Measurements from ENCODE around the gene DHRS7B.

The DHRS7B gene

DNA sequence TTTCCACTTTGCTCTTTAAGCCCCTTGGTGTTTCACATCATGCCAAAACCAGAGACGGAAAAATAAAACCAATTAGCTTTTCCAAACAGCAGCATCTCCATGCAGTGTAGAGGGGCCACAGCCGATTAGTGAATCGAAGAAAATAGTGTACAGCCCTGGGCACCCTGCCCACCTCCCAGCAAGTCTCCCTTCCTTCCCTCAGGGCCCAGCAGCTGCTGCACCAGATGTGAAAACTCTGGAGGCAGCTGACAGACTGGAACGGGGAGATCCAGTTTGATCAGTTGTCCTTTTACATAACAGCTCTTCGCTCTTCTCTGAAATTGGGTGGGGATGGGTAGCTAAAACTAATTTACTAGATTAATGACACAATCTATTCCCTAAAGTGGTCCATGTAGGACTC lies 67.9 kb downstream of the DHRS7B start:
- Mint-ChIP-seq H3K9me3 (no peaks in the 10 kb centered on the region), H3K4me1 (peaks cover 13% of the 10 kb centered on the region), H3K36me3 (peaks cover 49% of the 10 kb centered on the region), H3K27ac (peak overlapping the region; percentile 39), H3K27me3 (no peaks in the 10 kb centered on the region), H3K4me3 (no peak overlapping the region)
- no peak for ATAC-seq

DNA sequence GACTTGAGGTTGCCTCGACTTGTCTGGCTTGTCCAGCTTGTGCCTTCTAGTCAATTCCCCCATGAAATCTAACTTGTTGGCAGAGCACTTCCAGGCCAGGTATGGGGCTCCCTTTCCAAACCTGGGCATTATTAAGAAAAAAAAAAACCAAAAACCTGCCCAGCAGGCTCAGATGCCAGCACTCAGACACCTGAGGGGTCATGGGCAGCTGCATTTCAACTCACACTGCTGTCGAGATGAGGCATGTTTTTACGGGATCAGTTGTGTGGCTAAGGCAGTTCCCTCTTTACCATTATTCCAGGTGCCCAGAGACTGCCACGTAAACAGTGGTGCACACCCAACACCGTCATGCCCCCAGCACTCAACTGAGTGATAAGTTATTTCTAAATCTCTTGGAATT lies 69.4 kb downstream of the DHRS7B start:
- no peaks in the 10 kb centered on the region for H3K27me3 Mint-ChIP-seq
- ATAC-seq, result no peak
- H3K4me1 Mint-ChIP-seq, result peaks cover 28% of the 10 kb centered on the region
- H3K27ac Mint-ChIP-seq, result no peak overlapping the region
- peaks cover 38% of the 10 kb centered on the region for H3K36me3 Mint-ChIP-seq
- no peak overlapping the region for H3K4me3 Mint-ChIP-seq
- no peaks in the 10 kb centered on the region for H3K9me3 Mint-ChIP-seq

- Mint-ChIP-seq H3K4me1 (peaks cover 36% of the 10 kb centered on the region), H3K36me3 (peaks cover 27% of the 10 kb centered on the region), H3K27ac (no peak overlapping the region), H3K27me3 (no peaks in the 10 kb centered on the region), H3K9me3 (no peaks in the 10 kb centered on the region), H3K4me3 (no peak overlapping the region)
- no peak for ATAC-seq
These were observed 71.6 kb downstream of the DHRS7B start for GRCh38 chr17:21198411-21198810.

DNA sequence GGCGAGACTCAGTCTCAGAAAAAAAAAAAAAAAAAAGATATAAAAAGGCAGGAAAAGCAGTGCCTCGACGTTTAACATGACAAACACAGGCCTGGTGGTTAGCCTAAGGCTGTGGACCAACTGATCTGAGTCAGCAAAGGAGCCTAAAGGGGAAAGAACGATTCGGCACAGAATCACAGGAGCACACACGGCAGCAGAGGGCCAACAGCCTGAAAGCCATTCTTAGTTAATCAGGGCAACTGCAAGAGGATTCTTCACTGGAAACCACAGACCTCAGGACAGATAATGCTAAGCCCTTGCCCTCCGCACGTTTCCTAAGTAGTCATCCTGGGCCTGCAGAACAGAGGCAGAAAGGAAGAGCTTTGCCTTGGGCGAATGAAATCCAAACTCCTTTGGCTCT lies 72.5 kb downstream of the DHRS7B start:
- ATAC-seq, result no peak
- H3K9me3 Mint-ChIP-seq, result no peaks in the 10 kb centered on the region
- H3K4me1 Mint-ChIP-seq, result peaks cover 36% of the 10 kb centered on the region
- no peak overlapping the region for H3K4me3 Mint-ChIP-seq
- H3K36me3 Mint-ChIP-seq, result peaks cover 25% of the 10 kb centered on the region
- H3K27ac Mint-ChIP-seq, result no peak overlapping the region
- H3K27me3 Mint-ChIP-seq, result no peaks in the 10 kb centered on the region

GRCh38 chr17:21199856-21200255 lies 73.1 kb downstream of the DHRS7B start:
- H3K4me1 Mint-ChIP-seq, result peaks cover 36% of the 10 kb centered on the region
- H3K27ac Mint-ChIP-seq, result peak overlapping the region; percentile 65
- peaks cover 25% of the 10 kb centered on the region for H3K36me3 Mint-ChIP-seq

GRCh38 chr17:21200590-21201297 lies 74.0 kb downstream of the DHRS7B start:
- Mint-ChIP-seq H3K36me3 (peaks cover 25% of the 10 kb centered on the region), H3K27ac (peak overlapping the region; percentile 65), H3K4me3 (no peak overlapping the region), H3K27me3 (no peaks in the 10 kb centered on the region), H3K9me3 (no peaks in the 10 kb centered on the region), H3K4me1 (peaks cover 44% of the 10 kb centered on the region)
- ATAC-seq, result no peak

More at GRCh38 chr17:21199856-21200255, 73.1 kb downstream of the DHRS7B start:
- no peaks in the 10 kb centered on the region for H3K27me3 Mint-ChIP-seq
- H3K9me3 Mint-ChIP-seq, result no peaks in the 10 kb centered on the region
- no peak overlapping the region for H3K4me3 Mint-ChIP-seq
- peak; percentile 67 for ATAC-seq

GRCh38 chr17:21201298-21201595 lies 74.5 kb downstream of the DHRS7B start:
- no peak for ATAC-seq

DNA sequence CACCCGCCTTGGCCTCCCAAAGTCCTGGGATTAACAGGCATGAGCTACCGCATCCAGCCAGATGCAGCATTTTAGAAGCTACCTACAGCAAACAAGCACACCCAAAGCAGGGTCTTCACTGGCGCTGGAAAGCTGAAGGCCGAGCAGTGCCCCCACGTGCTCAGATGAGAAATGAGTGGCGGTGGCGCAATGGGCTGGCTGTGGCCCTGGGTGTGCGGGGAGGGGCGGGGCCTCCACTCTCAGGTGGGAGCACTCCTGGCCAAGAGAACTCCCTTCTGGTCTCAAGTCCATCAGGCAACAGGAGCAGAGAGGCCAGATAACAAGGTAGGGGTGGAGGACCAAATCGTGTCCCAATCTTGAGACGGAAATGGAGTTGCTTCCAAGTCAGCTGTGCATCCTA lies 75.1 kb downstream of the DHRS7B start:
- ATAC-seq, result no peak
- H3K4me1 Mint-ChIP-seq, result peaks cover 50% of the 10 kb centered on the region
- no peaks in the 10 kb centered on the region for H3K27me3 Mint-ChIP-seq
- H3K4me3 Mint-ChIP-seq, result no peak overlapping the region
- H3K9me3 Mint-ChIP-seq, result no peaks in the 10 kb centered on the region
- H3K36me3 Mint-ChIP-seq, result peaks cover 19% of the 10 kb centered on the region
- H3K27ac Mint-ChIP-seq, result no peak overlapping the region

More at GRCh38 chr17:21201298-21201595, 74.5 kb downstream of the DHRS7B start:
- Mint-ChIP-seq H3K36me3 (peaks cover 25% of the 10 kb centered on the region), H3K9me3 (no peaks in the 10 kb centered on the region), H3K27me3 (no peaks in the 10 kb centered on the region), H3K27ac (no peak overlapping the region), H3K4me3 (no peak overlapping the region), H3K4me1 (peaks cover 49% of the 10 kb centered on the region)

DNA sequence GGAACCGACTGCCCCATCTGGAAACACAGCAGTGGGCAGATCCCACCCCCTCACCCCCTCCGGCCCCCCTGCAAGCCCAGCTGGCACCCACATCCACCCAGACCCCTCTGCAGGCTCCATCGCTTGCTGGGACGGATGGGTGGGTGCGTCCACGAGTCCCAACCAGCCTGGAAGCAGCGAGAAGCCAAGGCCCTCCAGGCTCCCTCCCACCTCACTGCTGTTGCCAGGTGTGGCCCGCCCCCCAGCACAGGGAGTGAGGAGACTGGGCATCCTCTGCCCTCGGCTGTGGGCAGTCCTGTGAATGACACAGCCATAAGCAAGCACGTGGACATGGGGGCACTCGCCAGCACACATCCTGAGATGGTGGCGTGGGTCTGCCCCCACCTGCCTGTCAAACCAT lies 75.7 kb downstream of the DHRS7B start:
- no peaks in the 10 kb centered on the region for H3K9me3 Mint-ChIP-seq
- H3K4me1 Mint-ChIP-seq, result peaks cover 50% of the 10 kb centered on the region
- H3K27me3 Mint-ChIP-seq, result no peaks in the 10 kb centered on the region
- H3K4me3 Mint-ChIP-seq, result no peak overlapping the region
- ATAC-seq, result no peak
- H3K27ac Mint-ChIP-seq, result no peak overlapping the region
- peaks cover 13% of the 10 kb centered on the region for H3K36me3 Mint-ChIP-seq

DNA sequence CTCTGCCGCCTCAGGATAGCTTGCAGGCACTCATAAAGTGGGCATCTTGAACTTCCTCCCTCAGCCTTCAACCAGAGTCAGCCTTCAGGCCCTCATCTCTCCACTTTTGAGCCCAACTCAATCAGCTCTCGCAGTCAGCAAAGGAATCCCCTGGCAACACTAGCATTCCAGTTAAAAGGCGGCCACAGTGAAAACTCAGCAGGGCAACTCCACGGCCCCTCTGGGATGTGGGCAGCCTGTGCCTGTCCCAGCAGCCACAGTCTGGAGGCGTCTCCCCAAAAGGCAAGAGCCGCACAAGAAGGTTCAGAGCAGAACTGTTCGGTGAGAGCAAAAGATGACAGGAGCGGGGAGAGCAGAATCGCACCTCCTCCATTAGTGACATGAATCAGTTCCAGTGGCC lies 78.2 kb downstream of the DHRS7B start:
- H3K36me3 Mint-ChIP-seq, result peaks cover under 1% of the 10 kb centered on the region
- no peak overlapping the region for H3K27ac Mint-ChIP-seq
- ATAC-seq, result no peak
- no peak overlapping the region for H3K4me3 Mint-ChIP-seq
- H3K9me3 Mint-ChIP-seq, result no peaks in the 10 kb centered on the region
- peaks cover 40% of the 10 kb centered on the region for H3K4me1 Mint-ChIP-seq
- no peaks in the 10 kb centered on the region for H3K27me3 Mint-ChIP-seq

DNA sequence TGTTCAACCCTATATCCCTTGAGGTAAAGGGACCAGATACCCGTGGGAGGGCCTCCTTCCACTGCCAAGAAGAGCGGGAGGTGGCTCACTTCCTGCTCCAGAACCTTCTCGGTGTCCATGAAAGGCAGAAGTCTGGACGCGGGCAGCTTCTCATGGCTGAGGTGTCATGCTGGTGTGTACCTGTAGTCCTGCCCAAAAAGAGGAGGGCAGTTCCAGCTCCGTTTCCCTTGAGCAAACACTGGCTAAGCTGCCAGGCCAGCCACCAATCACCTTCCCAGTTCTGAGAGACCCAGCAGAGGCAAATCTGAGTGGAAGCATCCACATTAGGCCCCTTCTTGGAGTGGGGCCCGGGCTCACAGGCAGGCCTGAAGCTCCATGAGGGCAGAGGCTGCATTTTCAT lies 81.6 kb downstream of the DHRS7B start:
- peaks cover 50% of the 10 kb centered on the region for H3K4me1 Mint-ChIP-seq

GRCh38 chr17:21209511-21210175 lies 82.9 kb downstream of the DHRS7B start:
- H3K4me1 Mint-ChIP-seq, result peaks cover 48% of the 10 kb centered on the region
- no peak overlapping the region for H3K27ac Mint-ChIP-seq
- ATAC-seq, result no peak
- H3K36me3 Mint-ChIP-seq, result peaks cover 7% of the 10 kb centered on the region
- H3K27me3 Mint-ChIP-seq, result no peaks in the 10 kb centered on the region
- no peak overlapping the region for H3K4me3 Mint-ChIP-seq
- H3K9me3 Mint-ChIP-seq, result no peaks in the 10 kb centered on the region

More for the DNA sequence above, 81.6 kb downstream of the DHRS7B start:
- no peak for ATAC-seq
- Mint-ChIP-seq H3K27ac (no peak overlapping the region), H3K36me3 (peaks cover 7% of the 10 kb centered on the region), H3K4me3 (no peak overlapping the region), H3K27me3 (no peaks in the 10 kb centered on the region), H3K9me3 (no peaks in the 10 kb centered on the region)

GRCh38 chr17:21210411-21211076 lies 83.8 kb downstream of the DHRS7B start:
- H3K9me3 Mint-ChIP-seq, result no peaks in the 10 kb centered on the region
- H3K4me1 Mint-ChIP-seq, result peaks cover 47% of the 10 kb centered on the region
- H3K27ac Mint-ChIP-seq, result no peak overlapping the region
- ATAC-seq, result no peak
- peaks cover 7% of the 10 kb centered on the region for H3K36me3 Mint-ChIP-seq
- H3K27me3 Mint-ChIP-seq, result no peaks in the 10 kb centered on the region
- no peak overlapping the region for H3K4me3 Mint-ChIP-seq

- H3K9me3 Mint-ChIP-seq, result no peaks in the 10 kb centered on the region
- peak overlapping the region; percentile 40 for H3K27ac Mint-ChIP-seq
- peaks cover 45% of the 10 kb centered on the region for H3K4me1 Mint-ChIP-seq
- peak overlapping the region; percentile 23 for H3K4me3 Mint-ChIP-seq
- ATAC-seq, result no peak
- H3K27me3 Mint-ChIP-seq, result no peaks in the 10 kb centered on the region
- H3K36me3 Mint-ChIP-seq, result peaks cover 7% of the 10 kb centered on the region
These were observed 85.2 kb downstream of the DHRS7B start for GRCh38 chr17:21211825-21212479.

- peaks cover 45% of the 10 kb centered on the region for H3K4me1 Mint-ChIP-seq
- no peaks in the 10 kb centered on the region for H3K9me3 Mint-ChIP-seq
- H3K4me3 Mint-ChIP-seq, result peak overlapping the region; percentile 84
- no peak for ATAC-seq
- no peaks in the 10 kb centered on the region for H3K27me3 Mint-ChIP-seq
- peak overlapping the region; percentile 91 for H3K27ac Mint-ChIP-seq
- peaks cover 7% of the 10 kb centered on the region for H3K36me3 Mint-ChIP-seq
These were observed 86.3 kb downstream of the DHRS7B start for GRCh38 chr17:21212826-21213637.

All from stimulated activated memory B cell treated with anti-CD40 and anti-IgM and Interleukin-4, amounts not matched to agents 10 μg/mL and 1 μg/mL and 100 μg/mL, for 72 hours (primary cell).